CD14-positive monocyte (primary cell): ENCODE data around the gene NME5. TPM values are rescaled to one million over a fixed set of nuclear protein-coding genes. Genes with fewer than 3 reads are reported as not detected.

Experiments
- DNase-seq, 3 donors: peaks; one replicate each; pipeline ENCODE4 v3.0.0-alpha.2; 2011 to 2022
- H2AFZ ChIP-seq: 2 replicates; pipeline ENCODE4 v1.6.0; 2012; ENCODE audit warnings: mild to moderate bottlenecking, low read depth, low read length, inconsistent platforms; ENCODE audit not compliant: insufficient read depth, poor library complexity, severe bottlenecking
- H3K27ac ChIP-seq, 2 donors: 1 replicate in 1 of 2; 2 replicates in 1 of 2; pipeline ENCODE4 v1.5.1; 2012 to 2013; ENCODE audit warnings: low read length in 2 of 2, control low read depth in 1 of 2, inconsistent platforms in 1 of 2, low read depth in 1 of 2, mild to moderate bottlenecking in 1 of 2
- H3K27me3 ChIP-seq, 2 donors: one replicate each; pipeline versions ENCODE4 v1.6.0 to v1.6.1; 2011 to 2013; ENCODE audit warnings: low read length in 2 of 2; ENCODE audit not compliant: control insufficient read depth in 2 of 2, insufficient read depth in 2 of 2
- H3K36me3 ChIP-seq, 2 donors: replicated peaks in 1 of 2; 1 replicate in 1 of 2; 2 replicates in 1 of 2; pipeline versions ENCODE4 v1.5.1 to v1.6.1; 2012 to 2013; ENCODE audit warnings: low read length in 2 of 2, control low read depth in 1 of 2, inconsistent platforms in 1 of 2, mild to moderate bottlenecking in 1 of 2; ENCODE audit not compliant: insufficient read depth in 2 of 2, control insufficient read depth in 1 of 2
- H3K4me1 ChIP-seq, 2 donors: 1 replicate in 1 of 2; 2 replicates in 1 of 2; pipeline versions ENCODE4 v1.5.1 to v1.6.1; 2012 to 2013; ENCODE audit warnings: low read length in 2 of 2, control low read depth in 1 of 2, inconsistent platforms in 1 of 2, mild to moderate bottlenecking in 1 of 2, moderate library complexity in 1 of 2; ENCODE audit not compliant: insufficient read depth in 2 of 2, control insufficient read depth in 1 of 2
- H3K4me2 ChIP-seq: replicated peaks from 2 replicates; pipeline ENCODE3; 2012; ENCODE audit warnings: low read length, moderate library complexity, mild to moderate bottlenecking; ENCODE audit not compliant: poor library complexity, severe bottlenecking; ENCODE audit errors: extremely low read depth
- H3K4me3 ChIP-seq, 3 experiments: fragments of 200-600 bp in 1 of 3; sonication (generic) in 1 of 3; replicated peaks in 1 of 3; 1 replicate in 2 of 3; 2 replicates in 1 of 3; pipeline ENCODE4 v1.5.1; 2011 to 2013; ENCODE audit warnings: low read length in 3 of 3, mild to moderate bottlenecking in 3 of 3, control low read depth in 2 of 3, low read depth in 2 of 3, inconsistent platforms in 1 of 3, moderate library complexity in 1 of 3
- H3K79me2 ChIP-seq: 2 replicates; pipeline ENCODE4 v1.6.0; 2012; ENCODE audit warnings: mild to moderate bottlenecking, control low read depth, inconsistent platforms, low read length, moderate library complexity; ENCODE audit not compliant: insufficient read depth
- H3K9ac ChIP-seq: 2 replicates; pipeline ENCODE4 v1.6.0; 2017; ENCODE audit warnings: low read length, mild to moderate bottlenecking; ENCODE audit not compliant: insufficient read depth, poor library complexity, severe bottlenecking
- H3K9me3 ChIP-seq, 2 donors: replicated peaks in 1 of 2; 1 replicate in 1 of 2; 2 replicates in 1 of 2; pipeline versions ENCODE4 v1.5.1 to v1.6.1; 2012 to 2013; ENCODE audit warnings: low read length in 2 of 2, control low read depth in 1 of 2; ENCODE audit not compliant: control insufficient read depth in 1 of 2, insufficient read depth in 1 of 2
- H4K20me1 ChIP-seq: 2 replicates; pipeline ENCODE4 v1.6.0; 2012; ENCODE audit warnings: mild to moderate bottlenecking, low read length, control low read depth, moderate library complexity; ENCODE audit not compliant: insufficient read depth
- H3K27ac Mint-ChIP-seq, 7 donors: one replicate each; pipeline ENCODE4 v1.8.0; 2020; ENCODE audit warnings: mild to moderate bottlenecking in 7 of 7, mixed read lengths in 7 of 7, moderate library complexity in 6 of 7, inconsistent platforms in 2 of 7
- H3K27me3 Mint-ChIP-seq, 3 donors: one replicate each; pipeline ENCODE4 v1.8.0; 2021 to 2022; ENCODE audit warnings: low read depth in 3 of 3, mild to moderate bottlenecking in 3 of 3, mixed read lengths in 3 of 3, moderate library complexity in 3 of 3, inconsistent platforms in 1 of 3
- H3K36me3 Mint-ChIP-seq, 2 donors: one replicate each; pipeline ENCODE4 v1.8.0; 2020; ENCODE audit warnings: mixed read lengths in 2 of 2, inconsistent platforms in 1 of 2, mild to moderate bottlenecking in 1 of 2
- H3K4me1 Mint-ChIP-seq: one replicate; pipeline ENCODE4 v1.8.0; 2020; ENCODE audit warnings: mild to moderate bottlenecking, mixed read lengths
- H3K4me3 Mint-ChIP-seq, 2 donors: one replicate each; pipeline ENCODE4 v1.8.0; 2020; ENCODE audit warnings: mild to moderate bottlenecking in 2 of 2, mixed read lengths in 2 of 2, moderate library complexity in 1 of 2
- H3K9me3 Mint-ChIP-seq, 7 donors: one replicate each; pipeline ENCODE4 v1.8.0; 2020 to 2022; ENCODE audit warnings: mixed read lengths in 7 of 7, mild to moderate bottlenecking in 6 of 7, moderate library complexity in 6 of 7, inconsistent platforms in 2 of 7
- CTCF ChIP-seq: fragments of 200-600 bp; IDR thresholded peaks from one replicate; pipeline ENCODE4 v1.8.0; 2022; ENCODE audit warnings: antibody characterized with exemption, mild to moderate bottlenecking
- WGBS: methylation state at CpG from one replicate; pipeline ENCODE4 v1.1.5; 2013; ENCODE audit warnings: missing lambda C conversion rate; ENCODE audit not compliant: insufficient coverage; 5-methylcytosine and 5-hydroxymethylcytosine counted together
- intact Hi-C, 2 donors: fragments of 100-400 bp; cut with micrococcal nuclease; formaldehyde crosslinking; loops; one replicate each; pipeline versions ENCODE4 v1.15.0 to v1.15.1; 2023
- polyA plus RNA-seq, 3 donors: library from polyadenylated mRNA; depleted of rRNA in 1 of 3; unstranded in 2 of 3; stranded (reverse) in 1 of 3; fragments of 300-500 nt in 2 of 3; fragments of >200 nt in 1 of 3; fragmentation: Illumina TruSeq in 2 of 3; gene quantifications; 1 replicate in 2 of 3; 2 replicates in 1 of 3; pipeline ENCODE4 v1.2.3, GENCODE V29; 2012 to 2021

NME5 gene
- polyA plus RNA-seq, 3 donors, result not detected

GRCh38 chr5:138111181-138111580 lies 28.0 kb downstream of the NME5 start:
- H3K4me1 Mint-ChIP-seq, result peaks cover 15% of the 10 kb centered on the region
- peaks cover 0 to 2% (median 0%) of the 10 kb centered on the region in 7 donors for H3K9me3 Mint-ChIP-seq
- Histone ChIP-seq H2AFZ (no peak overlapping the region), H3K27me3 (peaks cover 0 to 6% of the 10 kb centered on the region in 2 donors), H3K4me3 (no peak overlapping the region), H4K20me1 (no peaks in the 10 kb centered on the region), H3K4me1 (peaks cover 18 to 19% of the 10 kb centered on the region in 2 donors), H3K9ac (no peak overlapping the region), H3K4me2 (no peak overlapping the region), H3K27ac (no peak overlapping the region), H3K36me3 (no peaks in the 10 kb centered on the region), H3K79me2 (no peaks in the 10 kb centered on the region), H3K9me3 (no peaks in the 10 kb centered on the region)
- TF ChIP-seq CTCF, result no peak
- H3K27me3 Mint-ChIP-seq, result peaks cover 4 to 8% (median 5%) of the 10 kb centered on the region in 3 donors
- intact Hi-C loops, result no loop called here
- peak overlapping the region in 1 of 2 donors; percentile 18 for H3K4me3 Mint-ChIP-seq
- 93% methylated on average over 4 of the region's 4 CpGs for WGBS
- H3K36me3 Mint-ChIP-seq, result no peaks in the 10 kb centered on the region
- no peak for DNase-seq
- H3K27ac Mint-ChIP-seq, result no peak overlapping the region

- intact Hi-C loops, result no loop called here
- no CpG with 5 or more reads among the region's 4 CpGs for WGBS
- Mint-ChIP-seq H3K4me3 (no peak overlapping the region), H3K4me1 (peaks cover 15% of the 10 kb centered on the region), H3K9me3 (peaks cover 0 to 2% (median 0%) of the 10 kb centered on the region in 7 donors), H3K36me3 (no peaks in the 10 kb centered on the region), H3K27ac (no peak overlapping the region), H3K27me3 (peaks cover 4 to 8% (median 4%) of the 10 kb centered on the region in 3 donors)
- Histone ChIP-seq H2AFZ (no peak overlapping the region), H3K27me3 (peaks cover 0 to 6% of the 10 kb centered on the region in 2 donors), H3K9me3 (no peaks in the 10 kb centered on the region), H3K27ac (no peak overlapping the region), H3K9ac (no peak overlapping the region), H3K4me2 (no peak overlapping the region), H4K20me1 (no peaks in the 10 kb centered on the region), H3K36me3 (no peaks in the 10 kb centered on the region), H3K4me3 (no peak overlapping the region), H3K79me2 (no peaks in the 10 kb centered on the region), H3K4me1 (peaks cover 18 to 19% of the 10 kb centered on the region in 2 donors)
- no peak for DNase-seq
- TF ChIP-seq CTCF, result no peak
Observed at GRCh38 chr5:138110266-138110963, 28.8 kb downstream of the NME5 start.
